AG04450 (cell line): ENCODE data around the gene ALG14. TPM values are rescaled to one million over a fixed set of nuclear protein-coding genes. Genes with fewer than 3 reads are reported as not detected.
A peak's percentile ranks its signal among the peaks of the same experiment; 100 is the strongest.

Experiments
- CTCF ChIA-PET: fragments of 300-600, 350-600 bp; formaldehyde crosslinking; extraction: SDS; loops from one replicate; lab custom pipeline; 2022; ENCODE audit warnings: antibody characterized with exemption, inconsistent platforms; lab: Charles Lee
- POLR2A ChIA-PET: fragments of 350-600 bp; formaldehyde crosslinking; extraction: SDS; loops from one replicate; lab custom pipeline; 2021; ENCODE audit warnings: antibody characterized with exemption, inconsistent platforms; lab: Yijun Ruan, JAX
- DNase-seq: peaks from one replicate; pipeline ENCODE4 v3.0.0-alpha.2; 2011; ENCODE audit warnings: low read depth, low spot score
- H3K27ac ChIP-seq: one replicate; pipeline ENCODE4 v1.5.1; 2012; ENCODE audit warnings: low read depth, low read length, control low read depth
- H3K27me3 ChIP-seq: one replicate; pipeline ENCODE4 v1.6.0; 2012; ENCODE audit warnings: low read length; ENCODE audit not compliant: control insufficient read depth, insufficient read depth
- H3K4me3 ChIP-seq: 2 replicates; pipeline ENCODE4 v1.5.1; 2011; ENCODE audit warnings: mild to moderate bottlenecking, low read depth, low read length, control low read depth
- H3K9me3 ChIP-seq: 2 replicates; pipeline ENCODE4 v1.5.1; 2012; ENCODE audit warnings: low read length; ENCODE audit not compliant: control insufficient read depth, insufficient read depth
- polyA plus RNA-seq: library from polyadenylated mRNA; depleted of rRNA; stranded (reverse); fragments of >200 nt; gene quantifications from 2 replicates; pipeline ENCODE4 v1.2.3, GENCODE V29; 2011
- TF ChIP-seq, protein P1 (sequence below): IDR thresholded peaks from 2 replicates; pipeline ENCODE4 v1.5.1; 2011; ENCODE audit warnings: low read depth, low read length, control low read depth, inconsistent platforms

ALG14 gene
- polyA plus RNA-seq, 1 experiment: 3.1 TPM

DNA sequence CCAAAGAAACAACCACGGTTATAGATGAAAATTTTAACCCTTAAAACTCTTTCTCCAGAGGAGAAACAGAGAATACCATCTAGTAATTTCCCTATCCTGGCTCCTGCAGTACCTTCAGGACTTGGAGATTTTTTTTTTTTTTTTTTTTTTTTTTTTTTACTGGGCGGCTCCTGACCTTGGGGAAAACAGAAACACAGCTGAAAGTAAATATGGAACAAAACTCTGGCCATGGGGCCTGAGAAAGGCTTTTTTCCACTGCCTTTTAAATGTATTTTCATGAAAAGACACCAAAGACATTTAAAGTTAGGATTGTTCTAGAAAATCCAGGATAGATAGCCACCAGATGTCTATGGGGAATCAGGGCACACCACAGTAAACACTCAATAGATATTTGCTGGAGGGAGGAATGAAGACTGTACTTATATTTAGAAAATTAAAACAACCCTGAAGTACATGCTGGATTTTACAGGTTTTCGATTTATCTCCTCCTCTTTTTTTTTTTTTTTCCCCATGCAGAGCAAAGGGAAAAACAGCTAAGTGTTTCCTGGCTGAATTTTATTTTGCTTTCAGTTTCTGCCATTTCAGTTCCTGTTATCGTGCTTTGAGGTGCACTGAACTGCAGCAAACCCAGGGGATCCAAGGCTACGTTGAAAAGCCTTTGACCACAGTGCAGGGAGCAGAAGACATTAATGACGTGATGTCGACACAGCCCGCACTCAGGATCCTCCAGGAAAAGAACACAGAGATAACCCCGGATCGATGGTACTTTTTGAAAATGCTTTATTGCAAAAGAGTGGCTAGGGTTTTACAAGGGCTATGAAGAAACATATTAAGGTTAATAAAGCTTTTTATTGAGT is 110.1 kb downstream of the ALG14 start:
- CTCF ChIA-PET: interaction anchor here (0.6 kb wide), 1 partner anchor 80 kb away, joined by 4 read pairs; no protein-coding TSS in a partner anchor
- POLR2A ChIA-PET: interaction anchor here (0.7 to 0.9 kb wide), 2 partner anchors 8 to 15 kb away, joined by 3 to 7 read pairs; no protein-coding TSS in a partner anchor
- H3K27me3 ChIP-seq: no peaks in the 10 kb centered on the region
- TF ChIP-seq, protein P1, sequence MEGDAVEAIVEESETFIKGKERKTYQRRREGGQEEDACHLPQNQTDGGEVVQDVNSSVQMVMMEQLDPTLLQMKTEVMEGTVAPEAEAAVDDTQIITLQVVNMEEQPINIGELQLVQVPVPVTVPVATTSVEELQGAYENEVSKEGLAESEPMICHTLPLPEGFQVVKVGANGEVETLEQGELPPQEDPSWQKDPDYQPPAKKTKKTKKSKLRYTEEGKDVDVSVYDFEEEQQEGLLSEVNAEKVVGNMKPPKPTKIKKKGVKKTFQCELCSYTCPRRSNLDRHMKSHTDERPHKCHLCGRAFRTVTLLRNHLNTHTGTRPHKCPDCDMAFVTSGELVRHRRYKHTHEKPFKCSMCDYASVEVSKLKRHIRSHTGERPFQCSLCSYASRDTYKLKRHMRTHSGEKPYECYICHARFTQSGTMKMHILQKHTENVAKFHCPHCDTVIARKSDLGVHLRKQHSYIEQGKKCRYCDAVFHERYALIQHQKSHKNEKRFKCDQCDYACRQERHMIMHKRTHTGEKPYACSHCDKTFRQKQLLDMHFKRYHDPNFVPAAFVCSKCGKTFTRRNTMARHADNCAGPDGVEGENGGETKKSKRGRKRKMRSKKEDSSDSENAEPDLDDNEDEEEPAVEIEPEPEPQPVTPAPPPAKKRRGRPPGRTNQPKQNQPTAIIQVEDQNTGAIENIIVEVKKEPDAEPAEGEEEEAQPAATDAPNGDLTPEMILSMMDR: no peak
- peak overlapping the region; percentile 39 for H3K27ac ChIP-seq
- H3K9me3 ChIP-seq: no peaks in the 10 kb centered on the region
- H3K4me3 ChIP-seq: peak overlapping the region; percentile 51
- no peak for DNase-seq

DNA sequence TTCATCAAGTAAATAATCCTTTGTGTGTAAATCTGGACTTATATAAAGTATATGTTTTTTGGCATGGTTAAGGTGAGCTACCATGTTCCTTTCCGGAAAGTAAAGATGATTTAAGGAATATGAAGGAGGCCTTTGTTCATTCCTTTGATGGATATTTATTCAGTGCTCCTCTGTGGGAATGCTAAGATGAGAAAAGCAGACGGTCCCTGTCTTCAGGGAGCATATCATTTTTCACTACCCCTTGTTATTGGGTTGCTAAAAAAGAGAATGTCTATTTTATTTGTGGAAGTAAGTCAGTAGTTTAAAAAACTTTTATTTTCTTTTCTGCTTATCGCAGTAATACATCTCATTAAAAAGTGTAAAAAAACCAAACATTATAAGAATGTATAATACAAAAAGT is 110.8 kb downstream of the ALG14 start:
- TF ChIP-seq, protein P1: no peak
- POLR2A ChIA-PET: no interaction called here
- Histone ChIP-seq H3K9me3 (no peaks in the 10 kb centered on the region), H3K27me3 (no peaks in the 10 kb centered on the region), H3K4me3 (no peak overlapping the region), H3K27ac (no peak overlapping the region)
- no peak for DNase-seq
- CTCF ChIA-PET: no interaction called here

DNA sequence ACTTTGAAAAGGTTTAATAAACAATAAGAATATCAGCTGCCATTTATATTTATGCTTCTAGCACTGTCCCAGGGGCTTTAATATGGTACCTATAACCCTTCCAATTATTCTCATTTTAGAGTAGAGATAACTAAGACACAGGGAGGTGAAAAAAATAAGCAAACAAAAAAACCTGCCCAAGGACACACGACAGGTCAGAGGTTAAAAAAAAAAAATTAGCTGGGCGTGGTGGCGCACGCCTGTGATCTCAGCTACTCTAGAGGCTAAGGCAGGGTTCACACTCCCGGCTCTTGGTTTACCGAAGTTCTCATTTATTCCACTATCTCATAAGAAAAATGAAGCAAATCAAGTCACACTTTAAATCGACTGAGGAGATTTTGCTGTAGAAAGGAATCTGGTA is 111.2 kb downstream of the ALG14 start:
- no peaks in the 10 kb centered on the region for H3K9me3 ChIP-seq
- ChIA-PET POLR2A (no interaction called here), CTCF (interaction anchor here (0.7 kb wide), 4 partner anchors 10 to 155 kb away, joined by 3 to 7 read pairs (median 3); no protein-coding TSS in a partner anchor)
- TF ChIP-seq, protein P1: no peak
- no peaks in the 10 kb centered on the region for H3K27me3 ChIP-seq
- no peak overlapping the region for H3K27ac ChIP-seq
- H3K4me3 ChIP-seq: no peak overlapping the region
- no peak for DNase-seq

DNA sequence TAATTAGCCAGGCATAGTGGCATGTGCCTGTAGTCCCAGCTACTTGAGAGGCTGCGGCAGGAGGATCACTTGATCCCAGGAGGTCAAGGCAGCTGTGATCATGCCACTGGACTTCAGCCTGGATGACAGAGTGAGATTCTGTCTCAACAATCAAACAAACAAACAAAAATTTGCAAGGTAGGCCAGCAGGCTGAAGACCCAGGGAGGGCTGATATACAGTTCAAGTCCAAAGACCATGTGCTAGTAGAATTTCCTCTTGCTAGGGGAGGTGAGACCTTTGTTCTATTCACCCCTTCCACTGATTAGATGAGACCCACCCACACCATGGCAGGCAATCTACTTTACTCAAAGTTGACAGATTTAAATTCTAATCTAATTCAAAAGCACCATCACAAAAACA is 114.7 kb downstream of the ALG14 start:
- DNase-seq: no peak
- Histone ChIP-seq H3K9me3 (no peaks in the 10 kb centered on the region; the same call in 1 of the 2 replicates), H3K27me3 (no peaks in the 10 kb centered on the region), H3K4me3 (no peak overlapping the region), H3K27ac (no peak overlapping the region)
- CTCF ChIA-PET: no interaction called here
- POLR2A ChIA-PET: no interaction called here
- TF ChIP-seq, protein P1: no peak
